Panc1 (cell line): ENCODE results near the gene TIMP3.

Source experiments
- CTCF ChIP-seq: fragments of 450-650 bp; IDR thresholded peaks from 2 replicates; pipeline ENCODE4 v1.5.1; 2017; ENCODE audit warnings: mild to moderate bottlenecking
- POLR2AphosphoS5 ChIP-seq: IDR thresholded peaks from 2 replicates; pipeline ENCODE4 v1.6.1; 2012; ENCODE audit warnings: mild to moderate bottlenecking, low read depth, low read length, moderate library complexity
- REST ChIP-seq, 2 experiments: IDR thresholded peaks; 2 replicates each; pipeline ENCODE4 v1.6.1; 2011 to 2012; ENCODE audit warnings: low read depth in 2 of 2, control low read depth in 1 of 2, low read length in 1 of 2, mild to moderate bottlenecking in 1 of 2, moderate library complexity in 1 of 2; ENCODE audit not compliant: insufficient read depth in 1 of 2
- SIN3A ChIP-seq: IDR thresholded peaks from 2 replicates; pipeline ENCODE4 v1.6.1; 2012; ENCODE audit warnings: low read depth, mild to moderate bottlenecking, low read length, moderate library complexity, borderline replicate concordance; ENCODE audit not compliant: insufficient read depth
- TCF7L2 ChIP-seq: IDR thresholded peaks from 2 replicates; pipeline ENCODE4 v1.6.1; 2011; ENCODE audit warnings: mild to moderate bottlenecking, low read depth, low read length, inconsistent platforms

- no peak for TF ChIP-seq POLR2AphosphoS5
- TF ChIP-seq CTCF = no peak
- TF ChIP-seq TCF7L2 = no peak
- TF ChIP-seq SIN3A = no peak
- no peak for TF ChIP-seq REST (IDR thresholded peaks at IDR 0.05; ENCODE audit: insufficient read depth in 1 of 2, low read depth in 2 of 2, low read length in 1 of 2)
Observed at GRCh38 chr22:32799496-32799895, 2.0 kb upstream of the TIMP3 start.
